CD4-positive, alpha-beta T cell treated with Interleukin-4 for 1 hour (primary cell): ENCODE results near the gene GUCY2D.

Experiments used
- DNase-seq, 2 donors: peaks; one replicate each; pipeline ENCODE4 v3.0.0-alpha.2; 2020 to 2022

The GUCY2D gene

GRCh38 chr17:7992924-7993323 lies 9.5 kb upstream of the GUCY2D start:
- DNase-seq: peak; percentile 34 to 66

- DNase-seq: no peak
These were observed 8.3 kb upstream of the GUCY2D start for GRCh38 chr17:7993972-7994589.

GRCh38 chr17:7995724-7996123 lies 6.7 kb upstream of the GUCY2D start:
- no peak for DNase-seq

GRCh38 chr17:7997186-7997585 lies 5.2 kb upstream of the GUCY2D start:
- DNase-seq: peak; percentile 32 to 41

GRCh38 chr17:8002721-8003593 lies 542 bp downstream of the GUCY2D start:
- no peak for DNase-seq

GRCh38 chr17:8003594-8004181 lies 1.3 kb downstream of the GUCY2D start:
- DNase-seq: no peak

- no peak for DNase-seq
These were observed 2.5 kb downstream of the GUCY2D start for GRCh38 chr17:8004899-8005298.

- no peak for DNase-seq
These were observed 2.9 kb downstream of the GUCY2D start for GRCh38 chr17:8005357-8005756.

GRCh38 chr17:8005967-8006730 lies 3.7 kb downstream of the GUCY2D start:
- DNase-seq: no peak

GRCh38 chr17:8006836-8007680 lies 4.6 kb downstream of the GUCY2D start:
- no peak for DNase-seq

- DNase-seq: no peak
These were observed 5.4 kb downstream of the GUCY2D start for GRCh38 chr17:8007836-8008235.

GRCh38 chr17:8012045-8012580 lies 9.7 kb downstream of the GUCY2D start:
- no peak for DNase-seq

GRCh38 chr17:8012996-8013640 lies 10.7 kb downstream of the GUCY2D start:
- no peak for DNase-seq

GRCh38 chr17:8013731-8014557 lies 11.5 kb downstream of the GUCY2D start:
- DNase-seq: no peak

GRCh38 chr17:8014558-8014850 lies 12.1 kb downstream of the GUCY2D start:
- DNase-seq: no peak

- no peak for DNase-seq
These were observed 13.0 kb downstream of the GUCY2D start for GRCh38 chr17:8015236-8015956.

- DNase-seq: no peak
These were observed 13.7 kb downstream of the GUCY2D start for GRCh38 chr17:8015957-8016631.

- DNase-seq: peak; percentile 56 to 65
These were observed 14.4 kb downstream of the GUCY2D start for GRCh38 chr17:8016632-8017424.

- no peak for DNase-seq
These were observed 16.0 kb downstream of the GUCY2D start for GRCh38 chr17:8018436-8018835.
